BLaER1 treated with 17β-estradiol and CSF1 and Interleukin-3, amounts not matched to agents 10 nM and 100 nM (cell line): ENCODE measurements around the gene GSK3A.

Experiments
- H3K27ac ChIP-seq, 11 experiments: shearing (Covaris generic); formaldehyde crosslinking; 2 replicates each; pipeline ENCODE4 v1.8.1; 2022
- H3K27me3 ChIP-seq, 11 experiments: shearing (Covaris generic); formaldehyde crosslinking; 2 replicates each; pipeline ENCODE4 v1.8.1; 2022
- H3K36me3 ChIP-seq, 11 experiments: shearing (Covaris generic); formaldehyde crosslinking; 2 replicates each; pipeline ENCODE4 v1.8.1; 2022
- H3K4me1 ChIP-seq, 10 experiments: shearing (Covaris generic); formaldehyde crosslinking; 2 replicates each; pipeline ENCODE4 v1.8.1; 2022
- H3K4me2 ChIP-seq, 11 experiments: shearing (Covaris generic); formaldehyde crosslinking; 2 replicates each; pipeline ENCODE4 v1.8.1; 2022
- H3K4me3 ChIP-seq, 10 experiments: shearing (Covaris generic); formaldehyde crosslinking; 2 replicates each; pipeline ENCODE4 v1.8.1; 2022
- H3K9ac ChIP-seq, 11 experiments: shearing (Covaris generic); formaldehyde crosslinking; 2 replicates each; pipeline ENCODE4 v1.8.1; 2022
- H3K9me3 ChIP-seq, 11 experiments: shearing (Covaris generic); formaldehyde crosslinking; replicated peaks in 1 of 11; 2 replicates each; pipeline ENCODE4 v1.8.1; 2022
- H4K20me1 ChIP-seq, 11 experiments: shearing (Covaris generic); formaldehyde crosslinking; 2 replicates each; pipeline ENCODE4 v1.8.1; 2022
- Cebpa-rat ChIP-seq, 11 experiments: shearing (Covaris generic); IDR thresholded peaks; 2 replicates each; pipeline ENCODE4 v1.8.1; 2022

Gene GSK3A

DNA sequence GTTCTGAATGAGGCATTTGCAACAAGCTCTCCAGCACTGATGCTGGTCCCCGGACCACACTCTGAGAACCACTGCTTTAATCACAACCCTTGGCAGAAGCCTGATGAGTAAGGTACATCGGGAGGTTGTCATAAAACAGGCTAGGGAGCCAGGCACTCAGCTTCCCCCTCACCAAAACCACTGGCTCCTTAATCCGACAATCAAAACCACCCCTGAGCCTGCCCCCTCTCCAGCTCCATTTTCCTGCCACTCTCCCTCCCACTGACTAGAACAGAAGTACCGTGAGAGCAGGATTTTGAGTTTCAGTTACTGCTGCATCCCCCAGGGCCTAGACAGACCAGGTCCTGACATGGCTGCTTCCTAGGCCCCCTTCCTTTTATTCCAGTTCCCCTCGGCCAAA, 7.2 kb downstream of the GSK3A start:
- Histone ChIP-seq H4K20me1 (peaks cover 69 to 98% (median 94%) of the 10 kb centered on the region in 11 experiments), H3K4me2 (no peak overlapping the region), H3K27me3 (no peaks in the 10 kb centered on the region), H3K4me3 (no peak overlapping the region), H3K36me3 (peaks cover 79 to 100% (median 95%) of the 10 kb centered on the region in 11 experiments), H3K27ac (no peak overlapping the region), H3K9ac (peak overlapping the region in 2 of 11 experiments; percentile 18 to 24; a peak in 3 of 22 replicates), H3K4me1 (peaks cover 16 to 37% (median 20%) of the 10 kb centered on the region in 10 experiments), H3K9me3 (no peaks in the 10 kb centered on the region)
- TF ChIP-seq Cebpa-rat (IDR thresholded peaks at IDR 0.05) = no peak

- H3K36me3 ChIP-seq = peaks cover 86 to 100% (median 95%) of the 10 kb centered on the region in 11 experiments
Observed at GRCh38 chr19:42234364-42234763, 8.0 kb downstream of the GSK3A start.

DNA sequence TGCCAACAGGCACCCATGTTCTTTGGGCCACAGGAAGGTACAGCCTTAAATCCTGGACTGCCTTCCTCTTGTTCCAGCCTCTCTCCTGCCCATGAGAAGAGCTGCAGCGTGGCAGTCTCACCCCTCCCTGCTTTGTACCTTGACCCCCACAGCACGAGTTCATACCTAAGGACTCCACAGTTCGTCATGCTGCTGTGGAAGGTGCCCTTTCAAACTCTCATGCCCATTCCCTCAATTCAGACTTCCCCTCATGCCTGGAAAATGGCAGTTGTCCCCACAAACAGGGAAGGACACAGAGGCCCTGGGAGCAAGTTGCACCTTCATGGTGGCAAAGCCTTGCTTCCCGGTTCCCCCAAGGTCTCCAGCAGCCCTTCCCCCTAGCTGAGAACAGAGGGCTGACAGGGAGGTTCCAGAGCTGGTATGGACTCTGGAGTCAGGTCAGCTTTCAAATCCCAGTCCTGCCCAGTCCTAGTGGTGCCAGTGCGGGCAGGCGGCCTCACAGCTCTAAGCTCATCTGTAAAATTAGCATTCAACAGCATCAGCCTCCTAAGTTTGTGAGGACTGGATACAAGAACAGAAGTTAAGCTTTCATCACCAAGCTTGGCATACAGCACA, 8.6 kb downstream of the GSK3A start:
- Histone ChIP-seq H3K4me1 (peaks cover 2 to 23% (median 9%) of the 10 kb centered on the region in 10 experiments; a peak in 14 of 20 replicates), H3K4me3 (no peak overlapping the region), H3K4me2 (no peak overlapping the region), H4K20me1 (peaks cover 70 to 98% (median 94%) of the 10 kb centered on the region in 11 experiments), H3K36me3 (peaks cover 86 to 100% (median 95%) of the 10 kb centered on the region in 11 experiments), H3K27me3 (no peaks in the 10 kb centered on the region), H3K27ac (no peak overlapping the region), H3K9ac (peak overlapping the region in 3 of 11 experiments; percentile 3 to 29 (median 19); a peak in 2 of 22 replicates), H3K9me3 (no peaks in the 10 kb centered on the region)
- no peak for TF ChIP-seq Cebpa-rat (IDR thresholded peaks at IDR 0.05)

More at GRCh38 chr19:42234364-42234763, 8.0 kb downstream of the GSK3A start:
- peaks cover 70 to 98% (median 94%) of the 10 kb centered on the region in 11 experiments for H4K20me1 ChIP-seq
- TF ChIP-seq Cebpa-rat (IDR thresholded peaks at IDR 0.05) = no peak
- no peaks in the 10 kb centered on the region for H3K27me3 ChIP-seq
- peak overlapping the region in 1 of 11 experiments; percentile 19; a peak in 1 of 22 replicates for H3K9ac ChIP-seq
- H3K4me1 ChIP-seq = peaks cover 8 to 29% (median 12%) of the 10 kb centered on the region in 10 experiments; a peak in 16 of 20 replicates
- H3K9me3 ChIP-seq = no peaks in the 10 kb centered on the region
- H3K4me3 ChIP-seq = no peak overlapping the region
- H3K4me2 ChIP-seq = no peak overlapping the region
- H3K27ac ChIP-seq = no peak overlapping the region

DNA sequence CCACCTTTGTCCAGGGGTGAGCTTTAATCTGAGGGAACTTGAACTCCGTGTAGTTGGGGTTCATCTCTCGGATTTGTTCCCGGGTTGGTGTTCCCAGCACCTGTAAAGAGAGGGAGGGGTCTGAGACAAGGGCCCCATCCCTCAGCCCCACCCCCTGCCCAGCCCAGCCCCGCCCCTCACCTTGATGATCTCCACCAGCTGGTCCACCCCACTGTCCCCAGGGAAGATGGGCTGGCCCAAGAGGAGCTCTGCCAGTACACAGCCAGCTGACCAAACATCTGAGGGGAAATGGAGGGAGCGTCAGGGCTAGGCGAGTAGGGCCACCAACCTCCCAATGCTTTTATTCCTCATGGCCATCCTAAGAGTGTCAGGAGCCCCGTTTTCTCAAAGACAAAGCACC, 9.3 kb downstream of the GSK3A start:
- Histone ChIP-seq H3K4me1 (peaks cover 0 to 25% (median 9%) of the 10 kb centered on the region in 10 experiments; a peak in 11 of 20 replicates), H3K27ac (no peak overlapping the region), H3K9me3 (no peaks in the 10 kb centered on the region), H3K9ac (peak overlapping the region in 2 of 11 experiments; percentile 3 to 29; a peak in 1 of 22 replicates), H3K36me3 (peaks cover 87 to 100% (median 96%) of the 10 kb centered on the region in 11 experiments), H3K4me2 (no peak overlapping the region), H4K20me1 (peaks cover 75 to 98% (median 94%) of the 10 kb centered on the region in 11 experiments), H3K27me3 (no peaks in the 10 kb centered on the region), H3K4me3 (no peak overlapping the region)
- TF ChIP-seq Cebpa-rat (IDR thresholded peaks at IDR 0.05) = no peak

DNA sequence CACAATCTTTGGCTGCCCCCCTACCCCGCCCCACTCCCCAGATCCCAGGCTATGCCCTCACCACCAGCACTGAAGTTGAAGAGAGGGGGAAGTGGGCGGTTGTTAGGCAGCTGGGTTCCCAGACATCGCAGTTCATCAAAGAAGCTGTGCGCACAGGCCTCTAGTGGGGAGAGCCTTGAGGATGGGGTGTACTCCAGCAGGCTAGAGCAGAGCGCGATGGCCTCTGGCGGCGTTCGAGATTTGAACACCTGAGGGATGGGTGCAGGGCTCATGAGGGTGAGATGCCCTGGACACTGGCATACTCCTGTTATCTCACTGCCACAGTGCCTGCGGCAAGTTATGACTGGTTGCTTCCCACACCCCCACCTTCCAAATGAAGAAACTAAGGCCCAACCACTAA, 10.0 kb downstream of the GSK3A start:
- Histone ChIP-seq H3K9ac (peak overlapping the region in 2 of 11 experiments; percentile 18 to 31; a peak in 2 of 22 replicates), H3K4me1 (peaks cover 0 to 25% (median 9%) of the 10 kb centered on the region in 10 experiments; a peak in 11 of 20 replicates), H3K4me2 (0 out of 22 replicates have a peak overlapping the region, but pooled peaks of 1 of the 11 experiments have one; percentile 24), H3K4me3 (no peak overlapping the region), H3K27me3 (no peaks in the 10 kb centered on the region), H3K36me3 (peaks cover 93 to 100% (median 96%) of the 10 kb centered on the region in 11 experiments), H4K20me1 (peaks cover 80 to 98% (median 95%) of the 10 kb centered on the region in 11 experiments), H3K27ac (no peak overlapping the region), H3K9me3 (no peaks in the 10 kb centered on the region)
- no peak for TF ChIP-seq Cebpa-rat (IDR thresholded peaks at IDR 0.05)

DNA sequence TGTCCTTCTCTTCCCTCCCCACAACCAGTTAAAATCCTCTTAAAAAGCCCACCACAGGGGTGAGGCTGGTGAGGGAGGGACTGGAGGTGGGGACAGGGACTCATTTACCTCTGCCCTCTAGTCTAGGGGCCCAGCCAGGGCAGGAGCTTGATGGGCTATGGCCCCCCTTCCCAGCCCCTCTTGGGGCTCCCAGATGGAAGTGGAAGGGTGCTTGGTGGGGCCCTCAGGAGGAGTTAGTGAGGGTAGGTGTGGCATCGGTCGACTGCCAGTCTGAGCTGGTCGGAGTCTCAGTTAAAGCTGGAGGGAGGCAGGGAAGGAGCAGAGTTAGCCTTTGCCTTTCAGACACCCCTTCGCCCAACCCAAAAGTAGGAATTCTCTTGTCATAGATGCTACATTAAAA, 11.8 kb downstream of the GSK3A start:
- Histone ChIP-seq H3K4me3 (no peak overlapping the region), H3K4me2 (no peak overlapping the region), H3K27me3 (no peaks in the 10 kb centered on the region), H3K36me3 (peaks cover 94 to 100% (median 97%) of the 10 kb centered on the region in 11 experiments), H3K9me3 (no peaks in the 10 kb centered on the region), H3K9ac (0 out of 22 replicates have a peak overlapping the region, but pooled peaks of 3 of the 11 experiments have one; percentile 31 to 34 (median 33)), H3K27ac (no peak overlapping the region), H4K20me1 (peaks cover 85 to 99% (median 96%) of the 10 kb centered on the region in 11 experiments), H3K4me1 (peaks cover 0 to 25% (median 9%) of the 10 kb centered on the region in 10 experiments; a peak in 11 of 20 replicates)
- no peak for TF ChIP-seq Cebpa-rat (IDR thresholded peaks at IDR 0.05)

GRCh38 chr19:42229855-42230351, 12.5 kb downstream of the GSK3A start:
- no peaks in the 10 kb centered on the region for H3K9me3 ChIP-seq
- H3K4me3 ChIP-seq = no peak overlapping the region
- no peaks in the 10 kb centered on the region for H3K27me3 ChIP-seq
- H3K9ac ChIP-seq = peak overlapping the region in 2 of 11 experiments; percentile 20 to 35; a peak in 1 of 22 replicates
- H3K4me1 ChIP-seq = peaks cover 0 to 25% (median 9%) of the 10 kb centered on the region in 10 experiments; a peak in 11 of 20 replicates
- no peak overlapping the region for H3K4me2 ChIP-seq
- H3K36me3 ChIP-seq = peaks cover 94 to 100% (median 97%) of the 10 kb centered on the region in 11 experiments
- peak overlapping the region in 3 of 11 experiments; percentile 20 to 29 (median 25); a peak in 4 of 22 replicates for H3K27ac ChIP-seq
- no peak for TF ChIP-seq Cebpa-rat (IDR thresholded peaks at IDR 0.05)
- peaks cover 81 to 99% (median 96%) of the 10 kb centered on the region in 11 experiments for H4K20me1 ChIP-seq

DNA sequence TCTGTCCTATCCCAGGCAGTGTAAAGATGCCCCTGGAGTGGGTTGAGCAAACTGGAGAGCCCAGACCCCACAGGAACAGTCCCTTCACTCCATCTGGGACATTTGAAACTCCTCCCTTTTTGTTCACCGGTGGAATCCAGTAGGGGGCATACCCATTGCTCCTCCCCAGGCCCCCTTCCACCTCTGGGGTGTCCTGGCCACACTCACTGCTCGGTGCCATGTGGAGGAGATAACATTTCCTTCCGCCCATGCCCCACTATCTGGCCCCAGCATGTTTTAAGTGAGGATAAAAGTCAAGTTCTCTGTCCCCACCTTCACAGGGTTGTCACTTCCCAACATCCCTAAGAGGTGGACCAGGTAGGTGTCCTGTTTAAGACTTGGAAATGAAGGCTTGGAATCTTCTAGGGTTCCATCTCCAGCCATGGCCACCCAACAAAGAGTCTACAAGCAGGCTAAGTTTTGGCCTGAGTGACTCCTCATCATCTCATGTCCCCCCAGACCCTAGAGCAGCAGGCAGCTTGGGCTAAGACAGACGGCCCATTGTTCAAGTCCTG, 13.0 kb downstream of the GSK3A start:
- no peaks in the 10 kb centered on the region for H3K9me3 ChIP-seq
- peaks cover 78 to 99% (median 96%) of the 10 kb centered on the region in 11 experiments for H4K20me1 ChIP-seq
- H3K9ac ChIP-seq = peak overlapping the region in 2 of 11 experiments; percentile 20 to 35; a peak in 2 of 22 replicates
- peak overlapping the region in 3 of 11 experiments; percentile 20 to 29 (median 25); a peak in 3 of 22 replicates for H3K27ac ChIP-seq
- no peak for TF ChIP-seq Cebpa-rat (IDR thresholded peaks at IDR 0.05)
- peaks cover 94 to 100% (median 97%) of the 10 kb centered on the region in 11 experiments for H3K36me3 ChIP-seq
- H3K27me3 ChIP-seq = no peaks in the 10 kb centered on the region
- no peak overlapping the region for H3K4me2 ChIP-seq
- no peak overlapping the region for H3K4me3 ChIP-seq
- peaks cover 0 to 25% (median 9%) of the 10 kb centered on the region in 10 experiments; a peak in 11 of 20 replicates for H3K4me1 ChIP-seq
